IPS-11a (cell line): Measurements from ENCODE around the gene HADH.
"Not testable (repeated sequence)": the region's sequence is repeated elsewhere in the genome, so short reads cannot be mapped to it uniquely, and the experiment has no call there.

Experiments
- H3K4me3 ChIP-seq: one replicate; pipeline ENCODE4 v1.5.1; 2013; ENCODE audit warnings: low read depth, low read length, control low read depth

HADH gene

DNA sequence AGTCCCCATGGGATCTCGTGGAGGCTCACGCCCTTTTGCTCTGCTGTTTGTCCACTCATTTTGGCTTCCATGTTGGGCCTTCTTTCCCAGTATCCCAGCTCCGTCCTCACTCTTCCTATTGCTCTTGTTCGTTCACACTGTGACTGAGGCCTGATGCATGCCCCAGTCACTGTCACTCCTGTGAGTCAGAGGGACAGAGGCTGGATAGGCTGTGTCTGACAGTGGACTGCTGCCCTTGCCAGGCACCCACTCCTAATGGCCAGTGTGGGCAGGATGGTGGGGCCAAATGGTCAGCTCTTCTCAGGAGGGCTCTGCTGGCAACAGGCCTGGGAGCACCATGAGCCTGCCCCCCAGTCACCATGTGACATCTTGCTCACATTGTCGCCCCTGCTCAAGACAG is 40.0 kb downstream of the HADH start:
- H3K4me3 ChIP-seq, result no peak overlapping the region

DNA sequence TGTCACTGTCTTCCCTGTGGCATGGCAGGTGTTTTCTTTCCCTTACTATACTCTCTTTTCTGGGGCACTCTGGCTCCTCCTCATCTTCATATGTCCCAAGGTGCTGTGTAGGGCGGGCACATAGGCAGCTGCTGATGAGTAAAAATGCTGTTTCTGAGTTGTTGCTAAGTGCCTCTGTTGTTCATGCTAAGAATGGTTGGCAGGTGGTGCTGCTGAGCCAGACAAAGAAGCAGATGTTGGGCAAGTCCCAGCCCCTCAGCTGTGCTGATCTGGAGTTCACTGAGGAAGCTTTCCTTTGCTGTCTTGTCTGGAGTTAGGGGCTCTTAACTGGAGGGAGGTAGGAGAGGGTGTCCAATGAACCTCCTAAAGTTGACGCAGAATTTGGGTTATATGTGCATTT is 40.6 kb downstream of the HADH start:
- no peak overlapping the region for H3K4me3 ChIP-seq

GRCh38 chr4:108031427-108032083 is 41.9 kb downstream of the HADH start:
- H3K4me3 ChIP-seq, result no peak overlapping the region

GRCh38 chr4:108033348-108033747 is 43.7 kb downstream of the HADH start:
- H3K4me3 ChIP-seq, result no peak overlapping the region

DNA sequence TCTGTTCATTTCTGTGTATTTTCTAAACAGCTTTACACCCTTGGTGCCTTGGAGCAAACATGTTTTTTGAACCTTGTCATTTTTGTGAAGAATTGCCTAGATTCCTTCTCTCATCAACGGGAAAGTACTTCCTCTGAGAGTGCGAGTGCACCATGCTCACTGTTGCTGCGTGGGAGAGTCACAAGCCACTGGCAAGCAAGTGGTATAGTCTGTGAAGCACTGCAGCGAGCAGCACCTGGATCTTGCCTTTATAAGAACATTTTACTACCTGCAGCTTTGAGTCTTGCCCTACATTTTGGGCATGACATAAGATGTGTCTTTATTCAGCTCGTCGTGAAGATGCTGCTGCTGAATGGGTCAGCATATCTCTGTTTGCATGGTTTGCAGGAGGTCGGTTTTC is 44.9 kb downstream of the HADH start:
- H3K4me3 ChIP-seq, result no peak overlapping the region

- no peak overlapping the region for H3K4me3 ChIP-seq
Observed at GRCh38 chr4:108035691-108036090, 46.0 kb downstream of the HADH start.

GRCh38 chr4:108036213-108036612 is 46.5 kb downstream of the HADH start:
- H3K4me3 ChIP-seq, result no peak overlapping the region

DNA sequence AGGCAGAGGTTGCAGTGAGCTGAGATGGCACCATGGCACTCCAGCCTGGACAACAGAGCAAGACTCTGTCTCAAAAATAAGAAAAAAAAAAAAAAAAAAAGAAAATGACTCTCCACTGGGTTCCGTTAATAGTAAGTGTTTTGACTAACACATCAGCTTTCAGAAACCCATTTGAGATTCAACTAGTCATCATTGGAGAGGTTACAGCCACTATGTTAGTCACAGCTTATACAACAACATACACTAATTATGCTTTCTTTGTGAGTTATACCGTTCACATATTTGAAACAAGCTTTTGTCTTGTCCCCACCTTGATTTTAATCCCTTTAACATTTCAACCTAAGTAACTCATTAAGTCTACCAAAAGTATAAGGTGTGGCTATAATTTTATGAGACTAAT is 48.2 kb downstream of the HADH start:
- no peak overlapping the region for H3K4me3 ChIP-seq

- no peak overlapping the region for H3K4me3 ChIP-seq
Observed at GRCh38 chr4:108042927-108043326, 53.2 kb downstream of the HADH start.

GRCh38 chr4:108043526-108043925 is 53.8 kb downstream of the HADH start:
- H3K4me3 ChIP-seq, result no peak overlapping the region

DNA sequence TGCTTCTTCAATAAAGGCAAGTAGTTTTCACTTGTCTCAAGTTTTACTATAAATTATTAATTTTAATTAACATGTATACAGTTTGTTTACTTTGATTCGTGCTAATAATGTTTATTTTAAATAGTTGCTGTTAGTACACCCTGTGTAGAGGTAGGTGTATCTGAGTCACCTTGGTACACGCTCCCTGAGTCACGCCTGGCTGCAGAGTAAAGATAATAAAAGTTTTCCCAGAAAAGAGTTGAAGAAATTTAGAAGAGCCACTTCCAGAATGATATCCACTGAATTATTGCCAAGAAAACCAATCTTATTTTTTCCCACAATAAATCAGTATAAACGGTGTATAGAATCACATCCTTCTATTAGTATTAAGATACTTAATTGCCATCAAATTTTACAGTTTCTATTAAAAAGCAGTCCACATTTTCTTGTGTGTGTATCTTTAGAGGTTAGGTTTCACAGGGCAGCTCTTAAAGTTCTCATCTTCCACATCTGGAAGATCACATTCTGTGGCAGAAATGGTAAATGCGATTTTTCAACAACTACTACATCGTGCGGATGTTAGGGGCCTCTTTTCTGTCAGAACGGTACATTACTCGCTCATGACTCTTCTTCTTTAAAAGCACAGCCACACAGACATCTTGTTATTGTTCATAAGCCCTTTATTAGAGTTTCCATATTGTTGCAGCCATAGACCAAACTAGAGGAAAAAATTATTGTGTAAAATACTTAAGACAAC is 55.4 kb downstream of the HADH start:
- no peak overlapping the region for H3K4me3 ChIP-seq

DNA sequence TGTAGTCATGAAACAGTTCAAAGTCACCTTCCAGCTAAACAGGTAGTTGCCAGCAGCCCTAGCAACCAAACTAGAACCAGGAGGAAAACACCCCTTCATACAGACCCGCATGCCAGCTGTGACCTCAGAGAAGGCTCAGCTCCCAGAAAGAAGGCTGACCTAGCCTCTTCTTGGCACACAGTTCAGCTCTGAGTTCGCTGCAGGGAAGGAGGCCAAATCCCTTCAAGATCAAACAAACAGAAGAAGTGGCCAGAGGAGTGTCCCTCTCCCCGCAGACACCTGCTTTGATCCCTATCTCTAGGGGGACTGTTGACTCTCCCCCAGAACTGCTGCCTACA is 56.0 kb downstream of the HADH start:
- H3K4me3 ChIP-seq, result no peak overlapping the region

GRCh38 chr4:108047199-108047598 is 57.5 kb downstream of the HADH start:
- no peak overlapping the region for H3K4me3 ChIP-seq

DNA sequence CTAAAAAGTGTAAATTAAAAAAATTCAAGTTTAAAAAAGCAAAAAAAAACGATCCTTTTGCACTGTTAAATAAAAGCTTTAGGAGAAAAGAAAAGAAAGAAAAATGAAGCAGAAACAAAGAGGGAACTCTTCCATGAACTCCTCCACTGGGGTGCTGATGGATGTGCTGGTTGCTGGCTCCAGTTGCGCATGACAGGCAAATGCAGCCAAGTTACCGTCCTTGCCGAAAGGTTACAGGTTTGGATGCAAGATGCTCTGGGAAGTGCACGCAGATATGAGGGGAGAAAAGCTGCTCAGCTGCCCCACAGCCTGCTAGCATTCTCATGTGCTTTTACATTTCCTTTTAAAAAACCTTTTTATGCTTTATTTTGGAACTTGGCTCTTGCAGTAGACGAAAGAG is 58.5 kb downstream of the HADH start:
- no peak overlapping the region for H3K4me3 ChIP-seq

GRCh38 chr4:108048997-108049396 is 59.3 kb downstream of the HADH start:
- H3K4me3 ChIP-seq, result no peak overlapping the region

GRCh38 chr4:108049406-108049805 is 59.7 kb downstream of the HADH start:
- H3K4me3 ChIP-seq, result no peak overlapping the region

GRCh38 chr4:108050166-108051111 is 60.8 kb downstream of the HADH start:
- H3K4me3 ChIP-seq, result not testable (repeated sequence)

DNA sequence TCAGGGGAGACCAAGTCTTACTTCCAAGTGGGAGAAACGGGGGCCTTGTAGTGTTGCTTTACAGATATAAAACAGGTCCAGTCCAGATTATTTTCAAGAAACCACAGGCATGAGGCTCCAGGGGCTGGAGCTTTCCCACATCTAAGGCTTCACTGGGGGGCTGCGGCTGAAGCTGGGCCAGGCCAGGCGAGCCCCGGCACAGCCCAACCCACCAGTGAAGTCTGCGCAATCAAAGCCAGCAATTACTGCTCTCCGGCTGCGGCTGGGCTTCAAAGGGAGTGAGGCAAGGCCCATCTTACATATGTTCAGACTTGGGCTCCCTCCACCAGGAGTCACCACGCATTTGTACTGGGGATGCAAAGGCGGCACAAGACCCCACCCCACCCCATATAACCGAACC is 61.7 kb downstream of the HADH start:
- H3K4me3 ChIP-seq, result no peak overlapping the region

DNA sequence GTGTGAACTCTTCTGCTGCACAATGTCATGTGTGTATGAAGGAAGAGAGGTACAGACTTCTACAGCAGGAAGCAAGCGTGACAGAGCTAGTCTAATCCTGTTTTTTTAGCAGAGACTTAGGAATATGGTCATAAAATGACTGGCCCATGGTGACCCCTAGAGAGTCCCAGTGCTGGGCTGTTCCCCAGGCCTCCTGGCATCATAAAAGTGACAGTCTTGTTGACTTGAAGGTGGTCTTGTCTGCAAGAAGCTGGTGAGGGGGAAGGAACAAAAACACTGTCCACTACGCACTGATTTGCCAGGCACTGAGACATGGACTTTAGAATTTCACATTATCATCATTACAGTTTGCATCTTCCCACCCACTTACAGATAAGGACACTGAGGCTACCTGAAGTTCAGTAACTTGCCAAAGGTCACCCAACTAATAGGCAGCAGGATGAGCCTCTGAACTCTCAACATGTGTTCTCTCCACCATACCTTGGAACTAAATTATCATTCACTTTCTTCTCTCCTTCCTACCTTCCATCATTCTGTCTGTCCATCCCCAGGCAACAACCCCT is 63.0 kb downstream of the HADH start:
- H3K4me3 ChIP-seq, result no peak overlapping the region

DNA sequence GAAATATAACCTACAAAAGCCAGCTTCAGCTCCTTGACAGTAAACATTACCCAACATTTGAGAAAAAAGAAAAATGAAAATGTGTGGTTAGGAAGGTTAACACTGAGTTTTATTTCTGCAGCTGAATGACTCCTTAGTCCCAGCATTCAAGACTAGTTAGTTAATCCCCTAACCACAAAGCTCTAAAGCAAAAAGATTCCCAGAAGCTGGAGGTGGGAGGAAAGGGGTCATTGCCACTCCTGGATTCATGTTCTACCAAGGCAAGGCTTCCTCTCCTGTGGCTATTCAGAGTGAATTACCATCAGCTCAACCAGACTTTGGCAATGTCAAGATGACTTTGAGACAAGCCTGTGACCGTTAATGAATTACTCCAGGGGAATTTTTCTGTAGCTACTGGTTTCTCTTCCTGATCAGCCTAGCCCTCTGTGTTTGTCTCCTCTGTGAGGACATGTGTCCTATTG is 63.6 kb downstream of the HADH start:
- no peak overlapping the region for H3K4me3 ChIP-seq

DNA sequence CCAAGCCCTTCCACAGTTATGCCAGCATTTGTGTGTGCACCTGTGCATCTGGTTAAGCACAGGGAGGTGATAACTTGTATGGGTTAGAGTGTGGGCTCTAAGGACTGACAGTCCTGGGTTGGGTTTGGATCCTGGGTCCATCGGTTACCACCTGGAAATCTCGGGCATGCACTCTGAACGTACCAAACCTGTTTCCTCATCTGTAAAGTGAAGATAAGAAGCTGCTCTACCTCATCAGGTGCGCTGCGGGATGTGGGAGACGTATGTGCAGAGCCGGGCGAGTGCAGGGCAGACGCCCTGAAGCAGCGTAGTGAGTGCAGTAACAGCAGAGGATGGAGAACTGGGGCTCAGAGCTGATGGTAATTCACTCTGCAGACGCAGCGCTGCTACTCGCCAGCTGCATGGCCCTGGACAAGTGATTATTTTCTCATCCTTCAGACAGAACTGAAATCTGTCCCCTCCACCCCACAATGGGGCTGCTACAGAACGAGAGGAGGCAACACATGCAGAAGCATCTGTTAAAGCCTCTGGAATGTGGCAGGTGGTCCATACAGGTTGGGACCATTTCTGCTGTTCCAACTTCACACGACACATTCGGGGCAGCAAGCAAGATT is 64.4 kb downstream of the HADH start:
- H3K4me3 ChIP-seq, result no peak overlapping the region
